Measurements from ENCODE around the gene ZP4. TPM values are rescaled to one million over a fixed set of nuclear protein-coding genes. Genes with fewer than 3 reads are reported as not detected.

ZP4 gene
- total and polyA plus RNA-seq, 2 of the 13 experiments (the other 11 are each of a cell fraction or from before 2014, with no cell fraction given): not detected

- TF ChIP-seq ZFP36L1 (CRISPR knock-in tag; IDR thresholded peaks at IDR 0.05) (no peak), NFAT5 (CRISPR knock-in tag; IDR thresholded peaks at IDR 0.05) (no peak), ASH2L (IDR thresholded peaks at IDR 0.05; ENCODE audit: insufficient read length, low read depth, low read length) (no peak), RFX1 (IDR thresholded peaks at IDR 0.05) (no peak), DPF2 (CRISPR knock-in tag; IDR thresholded peaks at IDR 0.05; ENCODE audit: borderline replicate concordance, low read depth) (no peak), FUBP1 (CRISPR knock-in tag; IDR thresholded peaks at IDR 0.05; ENCODE audit: borderline replicate concordance) (no peak)
These were observed 15.4 kb downstream of the ZP4 start (continued) for GRCh38 chr1:237875291-237875690.

Data from HepG2 (cell line).